T-cell (primary cell): ENCODE results near the gene SIPA1L3. TPM values are rescaled to one million over a fixed set of nuclear protein-coding genes. Genes with fewer than 3 reads are reported as not detected.

ENCODE experiments used
- ATAC-seq, 4 experiments: fragments of 200-7000 bp in 3 of 4; fragments of 150-1000 bp in 1 of 4; cut with Tn5 transposase; replicated peaks in 1 of 4; 1 replicate in 3 of 4; 2 replicates in 1 of 4; pipeline ENCODE4 v1.10.0; 2021; ENCODE audit warnings: moderate library complexity in 3 of 4, mild to moderate bottlenecking in 2 of 4, moderate number of reproducible peaks in 1 of 4
- CTCF ChIA-PET, 2 donors: fragments of 300-600 bp; sonication (Branson Sonifier 250); formaldehyde crosslinking; loops; one replicate each; lab custom pipeline; 2022; ENCODE audit warnings: antibody characterized with exemption in 2 of 2; lab: Charles Lee
- POLR2A ChIA-PET, 2 donors: fragments of 300-600 bp; sonication (Branson Sonifier 250); formaldehyde crosslinking; loops; one replicate each; lab custom pipeline; 2022; ENCODE audit warnings: antibody characterized with exemption in 2 of 2; lab: Charles Lee
- DNase-seq, 35 experiments: peaks; one replicate each; pipeline versions ENCODE4 v3.0.0 to v3.0.0-alpha.2; 2013 to 2023
- H3K27ac ChIP-seq: one replicate; pipeline ENCODE4 v1.5.1; 2013; ENCODE audit warnings: low read length
- H3K27me3 ChIP-seq, 2 experiments: replicated peaks in 1 of 2; 1 replicate in 1 of 2; 2 replicates in 1 of 2; pipeline versions ENCODE4 v1.6.1 to v1.7.0; 2013; ENCODE audit warnings: low read length in 1 of 2, mixed read lengths in 1 of 2; ENCODE audit not compliant: control insufficient read depth in 2 of 2, insufficient read depth in 2 of 2; ENCODE audit errors: extremely low read depth in 1 of 2
- H3K36me3 ChIP-seq, 2 donors: 1 replicate in 1 of 2; 2 replicates in 1 of 2; pipeline versions ENCODE4 v1.6.1 to v1.7.0; 2013; ENCODE audit warnings: low read length in 1 of 2; ENCODE audit not compliant: control insufficient read depth in 2 of 2, insufficient read depth in 1 of 2; ENCODE audit errors: extremely low read depth in 1 of 2
- H3K4me1 ChIP-seq, 2 experiments: 1 replicate in 1 of 2; 2 replicates in 1 of 2; pipeline versions ENCODE4 v1.6.1 to v1.7.0; 2013; ENCODE audit warnings: low read length in 2 of 2, mixed read lengths in 1 of 2; ENCODE audit not compliant: insufficient read depth in 2 of 2, control insufficient read depth in 1 of 2; ENCODE audit errors: extremely low read depth in 1 of 2
- H3K4me3 ChIP-seq, 2 donors: 1 replicate in 1 of 2; 2 replicates in 1 of 2; pipeline versions ENCODE4 v1.5.1 to v1.7.0; 2013; ENCODE audit warnings: mild to moderate bottlenecking in 2 of 2, low read length in 1 of 2, moderate library complexity in 1 of 2; ENCODE audit not compliant: control insufficient read depth in 1 of 2; ENCODE audit errors: extremely low read depth in 1 of 2
- H3K9me3 ChIP-seq: 2 replicates; pipeline ENCODE4 v1.7.0; 2013
- H3K27ac Mint-ChIP-seq, 2 donors: one replicate each; pipeline ENCODE4 v1.8.0; 2020 to 2021; ENCODE audit warnings: mild to moderate bottlenecking in 2 of 2, mixed read lengths in 2 of 2
- H3K27me3 Mint-ChIP-seq, 2 donors: one replicate each; pipeline ENCODE4 v1.8.0; 2021 to 2022; ENCODE audit warnings: mixed read lengths in 2 of 2
- H3K36me3 Mint-ChIP-seq: one replicate; pipeline ENCODE4 v1.8.0; 2021; ENCODE audit warnings: mixed read lengths
- H3K4me1 Mint-ChIP-seq, 3 donors: one replicate each; pipeline ENCODE4 v1.8.0; 2020 to 2022; ENCODE audit warnings: mixed read lengths in 3 of 3, mild to moderate bottlenecking in 1 of 3
- H3K4me3 Mint-ChIP-seq, 3 donors: one replicate each; pipeline ENCODE4 v1.8.0; 2020 to 2022; ENCODE audit warnings: mild to moderate bottlenecking in 3 of 3, mixed read lengths in 3 of 3, moderate library complexity in 3 of 3
- H3K9me3 Mint-ChIP-seq, 3 donors: one replicate each; pipeline ENCODE4 v1.8.0; 2020 to 2022; ENCODE audit warnings: mixed read lengths in 3 of 3
- WGBS: methylation state at CpG from one replicate; pipeline ENCODE4 v1.1.5; 2013; ENCODE audit warnings: missing lambda C conversion rate; ENCODE audit not compliant: insufficient coverage; 5-methylcytosine and 5-hydroxymethylcytosine counted together
- total RNA-seq, 35 experiments: library from RNA in 6 of 35; stranded (reverse) in 6 of 35; fragments of 120-200 nt in 1 of 35; gene quantifications; one replicate each; pipeline versions ENCODE4 v1.2.1 to v1.2.4 and lab custom pipeline; 2013 to 2026

SIPA1L3 gene
- total RNA-seq, 5 donors from 2014 or later (not counting 1 experiment from before 2014, with no cell fraction given), result 26.2 to 40.6 (median 35.5) TPM

DNA sequence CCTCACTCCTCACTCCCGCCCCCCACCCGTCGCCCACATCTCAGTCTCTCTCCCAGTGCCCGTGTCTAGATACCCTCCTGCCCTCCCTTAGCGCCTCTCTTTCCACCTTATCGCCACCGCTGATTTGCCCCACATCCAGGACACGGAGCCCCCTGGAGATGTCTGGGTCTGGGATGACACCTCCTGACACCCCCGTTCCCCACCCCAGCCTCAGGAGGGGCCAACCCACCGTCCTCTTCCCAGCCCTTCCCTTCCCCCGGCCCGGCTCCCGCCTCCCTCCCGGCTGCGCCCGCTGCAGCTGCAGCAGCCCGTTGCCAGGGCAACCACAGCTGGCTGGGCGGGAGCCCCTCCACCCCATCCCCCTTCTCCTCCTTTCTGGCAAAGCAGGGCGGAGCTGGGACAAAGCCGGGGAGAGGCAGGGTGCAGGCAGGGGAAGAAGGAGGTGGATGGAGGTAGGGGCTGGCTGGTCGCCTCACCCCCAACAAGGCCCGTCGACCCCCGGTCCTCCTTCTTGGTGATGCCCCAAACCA lies 303.5 kb downstream of the SIPA1L3 start:
- Histone ChIP-seq H3K4me1 (peaks cover 0 to 40% of the 10 kb centered on the region in 2 experiments), H3K4me3 (no peak overlapping the region), H3K9me3 (no peaks in the 10 kb centered on the region), H3K27ac (no peak overlapping the region), H3K27me3 (peaks cover 2 to 86% of the 10 kb centered on the region in 2 experiments), H3K36me3 (peaks cover 0 to 6% of the 10 kb centered on the region in 2 donors)
- H3K4me1 Mint-ChIP-seq, result peaks cover 24 to 27% (median 24%) of the 10 kb centered on the region in 3 donors
- DNase-seq (no peak), ATAC-seq (no peak)
- H3K9me3 Mint-ChIP-seq, result no peaks in the 10 kb centered on the region
- H3K36me3 Mint-ChIP-seq, result peaks cover 22% of the 10 kb centered on the region
- 2% methylated on average over 7 of the region's 24 CpGs for WGBS
- POLR2A ChIA-PET, result no interaction called here
- H3K4me3 Mint-ChIP-seq, result peak overlapping the region in 1 of 3 donors; percentile 34
- peaks cover 31 to 43% of the 10 kb centered on the region in 2 donors for H3K27me3 Mint-ChIP-seq
- H3K27ac Mint-ChIP-seq, result no peak overlapping the region
- CTCF ChIA-PET, result no interaction called here

DNA sequence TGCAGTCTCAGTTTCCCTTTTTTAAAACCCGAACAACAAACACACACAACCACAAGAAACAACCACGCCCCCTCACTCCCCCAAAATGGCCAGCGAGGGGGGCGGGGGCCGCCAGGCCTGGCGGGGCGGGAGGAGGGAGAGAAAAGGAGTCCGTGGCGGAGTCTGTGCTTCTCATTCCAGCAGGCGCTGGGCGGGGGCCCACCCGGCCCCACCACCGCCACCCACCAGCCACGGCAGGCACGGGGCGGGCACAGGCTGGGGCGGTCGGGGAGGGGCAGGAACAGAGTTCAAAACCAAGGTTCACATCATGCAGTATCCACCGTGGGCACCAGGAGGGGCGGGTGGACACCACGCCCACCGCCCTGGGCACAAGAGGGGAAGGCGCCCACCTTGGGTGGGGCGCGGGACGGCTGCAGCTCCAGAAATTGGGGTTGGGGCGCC lies 304.2 kb downstream of the SIPA1L3 start:
- ATAC-seq (peak in 3 of 4 experiments; percentile 26 to 50 (median 39)), DNase-seq (peak in 3 of 35 experiments; percentile 13 to 20 (median 20))
- Histone ChIP-seq H3K9me3 (no peaks in the 10 kb centered on the region), H3K4me3 (no peak overlapping the region), H3K27ac (no peak overlapping the region), H3K27me3 (peaks cover 2 to 90% of the 10 kb centered on the region in 2 experiments), H3K36me3 (peaks cover 0 to 3% of the 10 kb centered on the region in 2 donors), H3K4me1 (peaks cover 0 to 40% of the 10 kb centered on the region in 2 experiments)
- Mint-ChIP-seq H3K4me1 (peaks cover 24 to 27% (median 24%) of the 10 kb centered on the region in 3 donors), H3K27me3 (peaks cover 37 to 50% of the 10 kb centered on the region in 2 donors), H3K9me3 (no peaks in the 10 kb centered on the region), H3K4me3 (peak overlapping the region in 1 of 3 donors; percentile 34), H3K36me3 (peaks cover 22% of the 10 kb centered on the region), H3K27ac (no peak overlapping the region)
- ChIA-PET POLR2A (no interaction called here), CTCF (no interaction called here)
- 10% methylated on average over 16 of the region's 27 CpGs for WGBS

DNA sequence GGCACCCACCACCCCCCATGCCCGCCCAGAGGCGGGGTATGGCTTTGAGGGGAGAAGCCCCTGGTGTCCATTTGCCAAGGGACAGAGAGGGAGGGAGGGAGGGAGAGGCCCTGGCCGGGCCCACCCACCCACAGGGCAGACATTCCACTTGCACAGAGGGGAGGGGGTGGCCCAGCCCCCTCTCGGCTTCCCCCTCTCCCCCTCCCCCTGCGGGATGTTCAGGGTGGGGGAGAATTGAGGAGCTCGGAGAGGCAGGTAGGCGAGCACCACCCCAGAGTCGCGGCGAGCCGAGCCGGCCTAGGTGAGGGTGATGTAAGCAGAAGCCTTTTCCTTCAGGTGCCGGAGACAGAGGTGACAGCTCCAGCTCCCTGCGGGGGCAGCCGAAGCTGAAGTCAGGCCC lies 304.8 kb downstream of the SIPA1L3 start:
- peaks cover 24 to 27% (median 24%) of the 10 kb centered on the region in 3 donors for H3K4me1 Mint-ChIP-seq
- H3K9me3 Mint-ChIP-seq, result no peaks in the 10 kb centered on the region
- H3K27me3 Mint-ChIP-seq, result peaks cover 37 to 53% of the 10 kb centered on the region in 2 donors
- no peak for ATAC-seq
- Histone ChIP-seq H3K4me3 (no peak overlapping the region), H3K36me3 (no peaks in the 10 kb centered on the region), H3K27ac (no peak overlapping the region), H3K9me3 (no peaks in the 10 kb centered on the region), H3K27me3 (peaks cover 2 to 91% of the 10 kb centered on the region in 2 experiments), H3K4me1 (peaks cover 0 to 40% of the 10 kb centered on the region in 2 experiments)
- H3K27ac Mint-ChIP-seq, result no peak overlapping the region
- no CpG with 5 or more reads among the region's 15 CpGs for WGBS
- no peak overlapping the region for H3K4me3 Mint-ChIP-seq
- DNase-seq, result no peak
- ChIA-PET POLR2A (no interaction called here), CTCF (interaction anchor here in 1 of 2 donors (0.5 kb wide), 1 partner anchor 305 kb away, joined by 3 read pairs; the partner anchor contains the start of gene WDR87)
- H3K36me3 Mint-ChIP-seq, result peaks cover 18% of the 10 kb centered on the region

DNA sequence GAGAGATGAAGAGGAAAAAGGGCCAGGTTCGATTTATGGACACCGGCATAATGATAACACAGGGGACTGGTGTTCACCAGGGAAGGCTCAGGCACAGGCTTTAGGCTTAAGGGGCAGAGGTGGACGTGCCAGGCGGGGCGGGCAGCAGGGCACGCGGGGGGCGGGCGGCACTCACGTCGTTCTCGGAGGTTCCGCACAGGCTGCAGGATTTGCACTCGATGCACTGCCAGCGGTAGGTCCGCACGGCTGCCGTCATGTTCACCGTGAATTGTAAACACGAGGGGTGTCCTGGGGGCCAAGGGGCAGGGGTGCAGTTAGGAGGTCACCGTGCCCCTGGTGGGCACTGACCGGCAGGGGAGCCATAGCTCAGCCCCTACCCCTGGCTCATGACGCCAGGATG lies 306.5 kb downstream of the SIPA1L3 start:
- DNase-seq (no peak), ATAC-seq (no peak)
- H3K4me3 Mint-ChIP-seq, result no peak overlapping the region
- H3K4me3 ChIP-seq, result no peak overlapping the region
- ChIA-PET CTCF (no interaction called here), POLR2A (no interaction called here)
- no peaks in the 10 kb centered on the region for H3K9me3 Mint-ChIP-seq
- peaks cover 5% of the 10 kb centered on the region for H3K36me3 Mint-ChIP-seq
- no peak overlapping the region for H3K27ac ChIP-seq
- H3K4me1 ChIP-seq, result peaks cover 0 to 40% of the 10 kb centered on the region in 2 experiments
- WGBS, result 86% methylated on average over 23 of the region's 23 CpGs
- H3K27ac Mint-ChIP-seq, result no peak overlapping the region
- no peaks in the 10 kb centered on the region for H3K9me3 ChIP-seq
- peaks cover 36 to 58% of the 10 kb centered on the region in 2 donors for H3K27me3 Mint-ChIP-seq
- H3K27me3 ChIP-seq, result peaks cover 2 to 97% of the 10 kb centered on the region in 2 experiments
- no peaks in the 10 kb centered on the region for H3K36me3 ChIP-seq
- H3K4me1 Mint-ChIP-seq, result peaks cover 24 to 27% (median 24%) of the 10 kb centered on the region in 3 donors

DNA sequence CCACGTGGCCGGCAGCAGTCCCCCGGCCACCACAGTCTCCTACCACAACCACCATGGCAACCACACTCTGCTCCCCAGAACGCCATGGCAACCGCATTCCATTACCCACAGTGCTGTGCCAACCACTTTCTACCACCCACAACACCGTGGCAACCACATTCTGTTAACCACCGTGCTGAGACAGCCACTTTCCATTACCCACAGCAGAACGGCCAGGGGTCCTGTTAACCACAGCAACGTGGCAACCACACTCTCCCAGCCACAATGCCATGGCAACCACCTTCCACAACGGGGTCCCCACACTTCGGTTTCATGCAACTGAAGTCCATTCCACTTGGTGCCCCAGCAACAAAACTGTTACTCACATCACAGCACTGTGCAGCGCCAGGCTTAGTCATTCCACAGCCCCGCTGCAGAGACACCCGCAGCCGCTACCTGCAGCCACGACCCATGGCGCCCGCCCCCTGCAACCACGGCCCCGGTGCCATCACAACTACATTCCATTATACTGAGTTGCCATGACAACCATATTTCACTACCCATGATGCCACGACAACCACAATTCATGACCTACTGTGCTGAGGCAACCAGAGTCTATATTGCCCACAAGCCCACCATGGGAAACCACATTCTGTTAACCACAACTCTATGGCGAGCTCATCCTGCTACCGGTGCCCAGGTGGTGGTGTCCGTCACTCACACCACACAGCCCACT lies 307.1 kb downstream of the SIPA1L3 start:
- Histone ChIP-seq H3K27ac (no peak overlapping the region), H3K4me3 (no peak overlapping the region), H3K36me3 (no peaks in the 10 kb centered on the region), H3K4me1 (peaks cover 0 to 40% of the 10 kb centered on the region in 2 experiments), H3K9me3 (no peaks in the 10 kb centered on the region), H3K27me3 (peaks cover 2 to 97% of the 10 kb centered on the region in 2 experiments)
- ATAC-seq (peak; percentile 41 to 83 (median 60)), DNase-seq (peak in 34 of 35 experiments; percentile 13 to 72 (median 54))
- CTCF ChIA-PET, result no interaction called here
- peaks cover 24 to 27% (median 24%) of the 10 kb centered on the region in 3 donors for H3K4me1 Mint-ChIP-seq
- H3K9me3 Mint-ChIP-seq, result no peaks in the 10 kb centered on the region
- H3K4me3 Mint-ChIP-seq, result peak overlapping the region in 1 of 3 donors; percentile 61
- POLR2A ChIA-PET, result no interaction called here
- H3K27me3 Mint-ChIP-seq, result peaks cover 39 to 58% of the 10 kb centered on the region in 2 donors
- 3% methylated on average over 23 of the region's 24 CpGs for WGBS
- peak overlapping the region in 1 of 2 donors; percentile 52 for H3K27ac Mint-ChIP-seq
- H3K36me3 Mint-ChIP-seq, result peaks cover 5% of the 10 kb centered on the region

DNA sequence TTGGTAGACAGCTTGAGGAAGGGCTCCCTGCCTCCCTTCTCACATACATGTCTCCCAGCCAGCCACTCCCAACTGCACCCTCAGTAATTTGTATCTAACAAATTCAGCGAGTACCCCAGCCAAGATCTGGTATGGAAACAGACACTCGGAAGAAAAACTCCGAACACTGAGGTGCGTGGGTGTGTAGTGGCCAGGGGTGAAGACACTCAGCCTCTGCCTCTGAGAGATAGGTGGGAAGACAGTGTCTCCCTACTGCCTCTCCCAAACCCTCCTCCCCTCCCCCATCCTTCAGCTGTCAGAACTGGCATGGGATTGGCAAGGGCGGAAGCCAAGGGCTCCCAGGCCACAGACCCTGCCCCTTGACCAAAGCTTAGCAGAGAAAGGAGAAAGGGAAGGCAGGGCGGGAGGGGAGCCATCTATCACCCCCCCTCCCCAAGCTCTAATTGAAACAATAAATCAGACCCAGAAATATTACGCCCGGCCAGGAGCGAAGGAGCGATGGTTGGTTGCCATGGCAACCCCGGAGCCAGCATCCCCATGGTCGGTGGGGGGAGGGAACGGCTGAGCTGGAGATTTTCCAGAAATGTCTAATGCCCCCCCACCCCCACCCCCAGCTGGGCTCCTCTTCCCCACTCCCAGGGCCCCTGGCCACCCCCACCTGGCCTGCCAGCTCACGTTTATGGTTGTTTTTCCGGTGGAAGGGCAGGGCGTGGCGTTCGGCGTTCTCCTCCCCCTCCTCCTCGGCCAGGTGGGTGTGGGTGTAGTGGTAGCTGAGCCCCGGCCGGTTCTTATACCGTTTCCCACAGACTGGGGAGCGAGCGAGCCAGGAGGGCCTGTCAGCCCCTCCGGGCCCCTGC lies 310.0 kb downstream of the SIPA1L3 start:
- Histone ChIP-seq H3K4me1 (peaks cover 0 to 16% of the 10 kb centered on the region in 2 experiments), H3K9me3 (no peaks in the 10 kb centered on the region), H3K27ac (no peak overlapping the region), H3K36me3 (no peaks in the 10 kb centered on the region), H3K27me3 (peaks cover 7 to 93% of the 10 kb centered on the region in 2 experiments), H3K4me3 (no peak overlapping the region)
- ChIA-PET POLR2A (no interaction called here), CTCF (no interaction called here)
- WGBS, result no CpG with 5 or more reads among the region's 26 CpGs
- Mint-ChIP-seq H3K36me3 (no peaks in the 10 kb centered on the region), H3K4me1 (peaks cover 11 to 14% (median 12%) of the 10 kb centered on the region in 3 donors), H3K9me3 (no peaks in the 10 kb centered on the region), H3K27me3 (peaks cover 39 to 64% of the 10 kb centered on the region in 2 donors), H3K27ac (no peak overlapping the region), H3K4me3 (no peak overlapping the region)
- ATAC-seq (no peak), DNase-seq (no peak)
